Stimulated activated naive CD8-positive, alpha-beta T cell treated with anti-CD3 and anti-CD28 coated beads, Interleukin-15, Interleukin-2, amounts not matched to agents 100 ng/mL and 50 ng/mL, for 24 hours (primary cell): ENCODE measurements around the gene BASP1.
"Not testable (repeated sequence)": the region's sequence is repeated elsewhere in the genome, so short reads cannot be mapped to it uniquely, and the experiment has no call there.

ENCODE experiments used
- H3K27ac Mint-ChIP-seq: one replicate; pipeline ENCODE4 v1.8.0; 2021; ENCODE audit warnings: mild to moderate bottlenecking, mixed read lengths
- H3K27me3 Mint-ChIP-seq: one replicate; pipeline ENCODE4 v1.8.0; 2021; ENCODE audit warnings: mixed read lengths
- H3K36me3 Mint-ChIP-seq: one replicate; pipeline ENCODE4 v1.8.0; 2021; ENCODE audit warnings: low read depth, mixed read lengths
- H3K4me1 Mint-ChIP-seq: one replicate; pipeline ENCODE4 v1.8.0; 2021; ENCODE audit warnings: low read depth, mixed read lengths
- H3K4me3 Mint-ChIP-seq: one replicate; pipeline ENCODE4 v1.8.0; 2021; ENCODE audit warnings: mild to moderate bottlenecking, mixed read lengths
- H3K9me3 Mint-ChIP-seq: one replicate; pipeline ENCODE4 v1.8.0; 2021; ENCODE audit warnings: mixed read lengths

The BASP1 gene

GRCh38 chr5:17315710-17316221, 98.3 kb downstream of the BASP1 start:
- Mint-ChIP-seq H3K27me3 (no peaks in the 10 kb centered on the region), H3K27ac (no peak overlapping the region)

DNA sequence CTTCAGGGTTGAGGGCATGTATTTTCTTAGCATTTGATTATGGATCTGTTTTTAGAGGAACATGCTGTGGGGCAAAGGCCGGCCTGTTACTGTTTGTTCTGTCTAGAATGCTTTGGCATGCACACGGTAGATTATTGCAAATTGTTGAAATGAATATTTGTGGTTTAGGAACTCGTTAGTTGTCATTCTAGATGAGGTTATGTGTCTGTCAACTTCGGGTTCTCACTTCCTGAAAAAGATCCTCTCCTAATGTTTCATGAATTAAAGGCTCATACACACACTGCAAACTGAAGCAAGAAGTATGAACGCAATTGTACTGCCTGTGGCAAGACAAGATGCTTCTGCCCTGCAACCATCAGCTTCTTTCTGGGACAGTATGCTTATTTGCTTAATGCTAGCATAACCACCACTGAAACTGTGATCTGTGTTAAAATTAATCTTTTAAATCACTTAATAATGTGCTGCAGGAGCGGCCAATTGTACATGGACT, 99.6 kb downstream of the BASP1 start:
- H3K4me1 Mint-ChIP-seq: peaks cover 29% of the 10 kb centered on the region
- no peaks in the 10 kb centered on the region for H3K27me3 Mint-ChIP-seq
- no peaks in the 10 kb centered on the region for H3K36me3 Mint-ChIP-seq
- H3K9me3 Mint-ChIP-seq: peaks cover 14% of the 10 kb centered on the region
- H3K27ac Mint-ChIP-seq: no peak overlapping the region
- H3K4me3 Mint-ChIP-seq: no peak overlapping the region

More at GRCh38 chr5:17315710-17316221, 98.3 kb downstream of the BASP1 start:
- peaks cover 29% of the 10 kb centered on the region for H3K4me1 Mint-ChIP-seq
- H3K36me3 Mint-ChIP-seq: no peaks in the 10 kb centered on the region
- peaks cover 14% of the 10 kb centered on the region for H3K9me3 Mint-ChIP-seq
- no peak overlapping the region for H3K4me3 Mint-ChIP-seq

- no peaks in the 10 kb centered on the region for H3K27me3 Mint-ChIP-seq
- H3K27ac Mint-ChIP-seq: no peak overlapping the region
- peaks cover 14% of the 10 kb centered on the region for H3K9me3 Mint-ChIP-seq
- H3K36me3 Mint-ChIP-seq: no peaks in the 10 kb centered on the region
- H3K4me3 Mint-ChIP-seq: no peak overlapping the region
- H3K4me1 Mint-ChIP-seq: peaks cover 29% of the 10 kb centered on the region
Observed at GRCh38 chr5:17317473-17317872, 100.0 kb downstream of the BASP1 start.

DNA sequence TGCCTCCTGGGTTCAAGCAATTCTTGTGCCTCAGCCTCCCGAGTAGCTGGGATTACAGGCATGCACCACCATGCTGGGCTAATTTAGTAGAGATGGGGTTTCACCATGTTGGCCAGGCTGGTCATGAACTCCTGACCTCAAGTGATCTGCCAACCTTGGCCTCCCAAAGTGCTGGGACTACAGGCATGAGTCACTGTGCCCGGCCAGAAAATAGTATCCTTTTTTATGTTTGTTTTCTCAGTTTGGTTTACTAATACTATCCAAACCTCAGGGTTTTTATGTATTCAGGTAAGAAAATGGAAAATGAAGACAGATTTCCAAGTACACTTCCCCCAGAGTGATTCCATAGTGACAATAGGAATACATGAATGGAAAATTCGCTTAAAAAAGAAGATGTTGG, 101.7 kb downstream of the BASP1 start:
- not testable (repeated sequence) for H3K36me3 Mint-ChIP-seq, H3K27me3 Mint-ChIP-seq, H3K4me3 Mint-ChIP-seq, H3K27ac Mint-ChIP-seq
- Mint-ChIP-seq H3K4me1 (peaks cover 29% of the 10 kb centered on the region), H3K9me3 (peaks cover 14% of the 10 kb centered on the region)

GRCh38 chr5:17325770-17326599, 108.6 kb downstream of the BASP1 start:
- no peak overlapping the region for H3K4me3 Mint-ChIP-seq
- no peaks in the 10 kb centered on the region for H3K4me1 Mint-ChIP-seq
- no peaks in the 10 kb centered on the region for H3K9me3 Mint-ChIP-seq
- H3K27me3 Mint-ChIP-seq: no peaks in the 10 kb centered on the region
- no peaks in the 10 kb centered on the region for H3K36me3 Mint-ChIP-seq
- no peak overlapping the region for H3K27ac Mint-ChIP-seq
